Ishikawa (cell line): ENCODE measurements around the gene ENOX1.

Source experiments
- CREB1 ChIP-seq: IDR thresholded peaks from 2 replicates; pipeline ENCODE4 v1.6.1; 2012; ENCODE audit warnings: low read depth
- EGR1 ChIP-seq: IDR thresholded peaks from 2 replicates; pipeline ENCODE4 v1.6.1; 2012
- EP300 ChIP-seq: IDR thresholded peaks from 2 replicates; pipeline ENCODE4 v1.6.1; 2012; ENCODE audit warnings: borderline replicate concordance
- FOXM1 ChIP-seq: IDR thresholded peaks from 2 replicates; pipeline ENCODE4 v1.6.1; 2012; ENCODE audit warnings: low read depth, borderline replicate concordance
- MAX ChIP-seq: IDR thresholded peaks from 2 replicates; pipeline ENCODE4 v1.6.1; 2012
- RAD21 ChIP-seq: IDR thresholded peaks from 2 replicates; pipeline ENCODE4 v1.6.1; 2012; ENCODE audit warnings: low read depth
- REST ChIP-seq: IDR thresholded peaks from 2 replicates; pipeline ENCODE4 v1.6.1; 2012; ENCODE audit warnings: low read depth, mild to moderate bottlenecking
- TEAD4 ChIP-seq: IDR thresholded peaks from 2 replicates; pipeline ENCODE4 v1.6.1; 2012
- YY1 ChIP-seq: IDR thresholded peaks from 2 replicates; pipeline ENCODE4 v1.6.1; 2012; ENCODE audit warnings: low read depth

DNA sequence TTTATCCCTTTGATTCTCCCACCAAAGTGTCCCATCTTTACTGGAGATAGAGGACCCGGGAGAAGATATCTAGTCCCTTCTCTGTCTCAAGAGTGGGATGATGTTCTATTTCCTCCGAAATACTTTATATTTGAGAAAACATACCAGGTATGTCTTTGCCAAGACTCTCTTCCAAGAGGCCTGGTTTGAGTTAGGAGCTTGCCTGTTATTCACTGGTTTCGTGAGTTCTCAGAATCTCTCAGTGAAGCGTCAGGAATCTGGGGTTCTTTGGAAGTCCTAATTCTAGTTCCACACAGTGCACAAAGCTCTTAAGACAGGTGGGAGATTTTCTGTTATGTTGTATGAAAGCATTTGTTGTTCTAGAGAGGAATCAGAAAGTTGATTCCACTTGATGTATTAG lies 581.4 kb downstream of the ENOX1 start:
- TF ChIP-seq REST (no peak), RAD21 (no peak), CREB1 (no peak), EP300 (no peak), MAX (no peak), TEAD4 (no peak), EGR1 (no peak), FOXM1 (no peak), YY1 (no peak)
